HG03039 (cell line): ENCODE data around the gene TBC1D30.
"Not testable (repeated sequence)": the region's sequence is repeated elsewhere in the genome, so short reads cannot be mapped to it uniquely, and the experiment has no call there.

Experiments used
- ATAC-seq: cut with Tn5 transposase; IDR thresholded peaks from one replicate; pipeline ENCODE4 v1.9.1; 2021; ENCODE audit warnings: mild to moderate bottlenecking, moderate library complexity; ENCODE audit not compliant: unreplicated experiment

The TBC1D30 gene

GRCh38 chr12:64806173-64806572, 18.3 kb upstream of the TBC1D30 start:
- ATAC-seq: no peak

GRCh38 chr12:64806593-64807460, 17.6 kb upstream of the TBC1D30 start:
- no peak for ATAC-seq

GRCh38 chr12:64808110-64808509, 16.3 kb upstream of the TBC1D30 start:
- ATAC-seq: no peak

- no peak for ATAC-seq
Measured at GRCh38 chr12:64810831-64811230, 13.6 kb upstream of the TBC1D30 start.

- no peak for ATAC-seq
Measured at GRCh38 chr12:64813723-64814122, 10.7 kb upstream of the TBC1D30 start.

- no peak for ATAC-seq
Measured at GRCh38 chr12:64814432-64814831, 10.0 kb upstream of the TBC1D30 start.

GRCh38 chr12:64819816-64820402, 4.5 kb upstream of the TBC1D30 start:
- ATAC-seq: no peak

GRCh38 chr12:64820593-64820992, 3.9 kb upstream of the TBC1D30 start:
- no peak for ATAC-seq

GRCh38 chr12:64821116-64821630, 3.3 kb upstream of the TBC1D30 start:
- ATAC-seq: no peak

- ATAC-seq: no peak
Measured at GRCh38 chr12:64824130-64824499, 332 bp upstream of the TBC1D30 start.

- no peak for ATAC-seq
Measured at GRCh38 chr12:64825143-64826021, 935 bp downstream of the TBC1D30 start.

- ATAC-seq: no peak
Measured at GRCh38 chr12:64826234-64826633, 1.8 kb downstream of the TBC1D30 start.

- ATAC-seq: no peak
Measured at GRCh38 chr12:64828713-64829112, 4.3 kb downstream of the TBC1D30 start.

GRCh38 chr12:64833928-64834327, 9.5 kb downstream of the TBC1D30 start:
- no peak for ATAC-seq

- ATAC-seq: no peak
Measured at GRCh38 chr12:64835901-64836300, 11.5 kb downstream of the TBC1D30 start.

GRCh38 chr12:64836856-64837255, 12.4 kb downstream of the TBC1D30 start:
- ATAC-seq: no peak

- no peak for ATAC-seq
Measured at GRCh38 chr12:64837427-64837826, 13.0 kb downstream of the TBC1D30 start.

GRCh38 chr12:64840119-64840518, 15.7 kb downstream of the TBC1D30 start:
- no peak for ATAC-seq

- ATAC-seq: no peak
Measured at GRCh38 chr12:64840949-64841717, 16.7 kb downstream of the TBC1D30 start.

GRCh38 chr12:64848409-64848808, 24.0 kb downstream of the TBC1D30 start:
- ATAC-seq: not testable (repeated sequence)
